SK-N-SH (cell line): Measurements from ENCODE around the gene NSMCE1. TPM values are rescaled to one million over a fixed set of nuclear protein-coding genes. Genes with fewer than 3 reads are reported as not detected.
"Not testable (repeated sequence)": the region's sequence is repeated elsewhere in the genome, so short reads cannot be mapped to it uniquely, and the experiment has no call there.

Source experiments
- CTCF ChIA-PET: fragments of 300-600, 350-600 bp; formaldehyde crosslinking; extraction: SDS; loops from one replicate; lab custom pipeline; 2021; lab: Yijun Ruan, JAX
- POLR2A ChIA-PET: fragments of 350-600 bp; sonication (Branson Sonifier 250); formaldehyde crosslinking; extraction: SDS; loops from one replicate; lab custom pipeline; 2020; ENCODE audit warnings: antibody characterized with exemption, inconsistent platforms; lab: Yijun Ruan, JAX
- DNase-seq: peaks from one replicate; pipeline ENCODE4 v3.0.0; 2012
- H2AFZ ChIP-seq: fragments of 200-600 bp; sonication (generic); 2 replicates; pipeline ENCODE4 v1.8.1; 2016; ENCODE audit warnings: antibody characterized with exemption, mild to moderate bottlenecking, low read depth
- H3F3A ChIP-seq: fragments of 200-600 bp; sonication (generic); replicated peaks from 2 replicates; pipeline ENCODE3; 2016; ENCODE audit warnings: antibody characterized with exemption, mild to moderate bottlenecking; ENCODE audit not compliant: insufficient read depth
- H3K27ac ChIP-seq, 2 experiments: fragments of 200-500 bp in 1 of 2; fragments of 200-600 bp in 1 of 2; sonication (Bioruptor generic) in 1 of 2; sonication (generic), shearing (Covaris generic) in 1 of 2; 2 replicates each; pipeline versions ENCODE4 v1.5.1 to v1.6.1; 2014 to 2016; ENCODE audit warnings: low read depth in 2 of 2, inconsistent platforms in 1 of 2, low read length in 1 of 2, mild to moderate bottlenecking in 1 of 2, mixed read lengths in 1 of 2
- H3K27me3 ChIP-seq: fragments of 200-600 bp; sonication (generic), shearing (Covaris generic); 2 replicates; pipeline ENCODE4 v1.6.1; 2016; ENCODE audit warnings: mixed run types; ENCODE audit not compliant: insufficient read depth
- H3K36me3 ChIP-seq, 2 experiments: fragments of 200-500 bp in 1 of 2; fragments of 200-600 bp in 1 of 2; sonication (Bioruptor generic) in 1 of 2; sonication (generic) in 1 of 2; replicated peaks in 1 of 2; 2 replicates each; pipeline versions ENCODE3 to v1.5.1; 2014 to 2016; ENCODE audit warnings: low read length in 1 of 2, mild to moderate bottlenecking in 1 of 2; ENCODE audit not compliant: insufficient read depth in 2 of 2, control insufficient read depth in 1 of 2
- H3K4me1 ChIP-seq, 2 experiments: fragments of 200-500 bp in 1 of 2; fragments of 200-600 bp in 1 of 2; sonication (Bioruptor generic) in 1 of 2; sonication (generic), shearing (Covaris generic) in 1 of 2; 2 replicates each; pipeline versions ENCODE4 v1.5.1 to v1.6.1; 2014 to 2016; ENCODE audit warnings: low read depth in 1 of 2, low read length in 1 of 2, mixed run types in 1 of 2; ENCODE audit not compliant: insufficient read depth in 2 of 2, control insufficient read depth in 1 of 2
- H3K4me2 ChIP-seq: fragments of 200-600 bp; sonication (generic), shearing (Covaris generic); 2 replicates; pipeline ENCODE4 v1.6.1; 2017; ENCODE audit warnings: mixed run types
- H3K4me3 ChIP-seq, 2 experiments: fragments of 200-500 bp in 1 of 2; fragments of 200-600 bp in 1 of 2; sonication (Bioruptor generic) in 1 of 2; sonication (generic), shearing (Covaris generic) in 1 of 2; 2 replicates each; pipeline versions ENCODE4 v1.5.1 to v1.8.1; 2014 to 2016; ENCODE audit warnings: low read depth in 2 of 2, inconsistent platforms in 1 of 2, low read length in 1 of 2, mild to moderate bottlenecking in 1 of 2, mixed read lengths in 1 of 2, moderate library complexity in 1 of 2
- H3K79me2 ChIP-seq: fragments of 200-600 bp; sonication (generic); 2 replicates; pipeline ENCODE4 v1.8.1; 2017; ENCODE audit warnings: mild to moderate bottlenecking; ENCODE audit not compliant: insufficient read depth
- H3K9ac ChIP-seq: fragments of 200-600 bp; sonication (generic); 2 replicates; pipeline ENCODE4 v1.6.1; 2017; ENCODE audit warnings: mixed run types
- H3K9me2 ChIP-seq: fragments of 200-600 bp; sonication (generic); 2 replicates; pipeline ENCODE4 v1.6.1; 2017; ENCODE audit warnings: mixed run types
- H3K9me3 ChIP-seq: fragments of 200-600 bp; sonication (generic); 2 replicates; pipeline ENCODE4 v1.6.1; 2017; ENCODE audit warnings: mixed run types, mild to moderate bottlenecking, moderate library complexity
- H4K20me1 ChIP-seq: fragments of 200-600 bp; sonication (generic); 2 replicates; pipeline ENCODE4 v1.6.1; 2017; ENCODE audit warnings: mild to moderate bottlenecking, mixed run types; ENCODE audit not compliant: insufficient read depth
- EZH2phosphoT487 ChIP-seq: fragments of 200-600 bp; sonication (generic); IDR thresholded peaks from 2 replicates; pipeline ENCODE4 v1.6.1; 2017; ENCODE audit warnings: low read depth, mixed run types, mild to moderate bottlenecking, antibody characterized with exemption, moderate library complexity, borderline replicate concordance
- FOSL2 ChIP-seq: IDR thresholded peaks from 2 replicates; pipeline ENCODE4 v1.4.0; 2012; ENCODE audit warnings: low read depth, mild to moderate bottlenecking, moderate library complexity, borderline replicate concordance
- FOXM1 ChIP-seq: IDR thresholded peaks from 2 replicates; pipeline ENCODE4 v1.4.0; 2012; ENCODE audit warnings: low read depth, mild to moderate bottlenecking
- GATA2 ChIP-seq: sonication (generic); formaldehyde crosslinking; IDR thresholded peaks from 2 replicates; pipeline ENCODE4 v1.5.0; 2020; ENCODE audit warnings: mild to moderate bottlenecking, missing genetic modification reagents
- JUND ChIP-seq: IDR thresholded peaks from 2 replicates; pipeline ENCODE4 v1.4.0; 2012
- MAX ChIP-seq: IDR thresholded peaks from 2 replicates; pipeline ENCODE4 v1.4.0; 2012; ENCODE audit warnings: low read depth
- MEF2A ChIP-seq: IDR thresholded peaks from 2 replicates; pipeline ENCODE4 v1.4.0; 2012; ENCODE audit warnings: low read depth, borderline replicate concordance
- NFIC ChIP-seq: IDR thresholded peaks from 2 replicates; pipeline ENCODE4 v1.4.0; 2012; ENCODE audit warnings: borderline replicate concordance
- NRF1 ChIP-seq: IDR thresholded peaks from 2 replicates; pipeline ENCODE4 v1.6.1; 2012; ENCODE audit warnings: low read depth, mild to moderate bottlenecking, low read length
- PBX3 ChIP-seq: IDR thresholded peaks from 2 replicates; pipeline ENCODE4; 2012
- POLR2AphosphoS5 ChIP-seq: IDR thresholded peaks from 2 replicates; pipeline ENCODE4 v1.6.1; 2012; ENCODE audit warnings: low read depth, low read length
- RXRA ChIP-seq: IDR thresholded peaks from 2 replicates; pipeline ENCODE4 v1.4.0; 2012; ENCODE audit warnings: low read depth, mild to moderate bottlenecking, borderline replicate concordance
- ZBTB33 ChIP-seq: IDR thresholded peaks from 2 replicates; pipeline ENCODE4 v1.4.0; 2012; ENCODE audit warnings: low read depth, borderline replicate concordance
- WGBS: methylation state at CpG from one replicate; pipeline ENCODE4 v1.1.6; 2017; ENCODE audit warnings: low lambda C conversion rate; 5-methylcytosine and 5-hydroxymethylcytosine counted together
- polyA plus RNA-seq, 3 experiments: library from polyadenylated mRNA; depleted of rRNA; stranded (reverse); fragments of >200 nt; gene quantifications; 2 replicates each; pipeline ENCODE4 v1.2.3, GENCODE V29; 2012

Gene NSMCE1
- polyA plus RNA-seq, 1 of the 3 experiments (the other 2 are of a cell fraction) = 39.8 TPM

- no peak overlapping the region for H3K4me2 ChIP-seq
Measured at GRCh38 chr16:27281243-27281642, 12.7 kb upstream of the NSMCE1 start.

GRCh38 chr16:27275394-27275793 is 6.8 kb upstream of the NSMCE1 start:
- Histone ChIP-seq H3K9me3 (no peaks in the 10 kb centered on the region), H3K9ac (no peak overlapping the region), H4K20me1 (no peaks in the 10 kb centered on the region), H3K27ac (no peak overlapping the region), H3K4me1 (no peaks in the 10 kb centered on the region; a peak in 1 of 4 replicates), H3K27me3 (no peaks in the 10 kb centered on the region), H3K4me3 (no peak overlapping the region), H3K9me2 (no peaks in the 10 kb centered on the region), H3K79me2 (no peaks in the 10 kb centered on the region), H3K4me2 (no peak overlapping the region)
- ChIA-PET POLR2A (no interaction called here), CTCF (no interaction called here)
- DNase-seq = no peak
- 95% methylated on average over 1 of the region's 1 CpG for WGBS
- no peak for TF ChIP-seq RXRA
- no peak for TF ChIP-seq NRF1
- no peak for TF ChIP-seq MAX
- TF ChIP-seq PBX3 = no peak
- no peak for TF ChIP-seq JUND
- TF ChIP-seq NFIC = no peak
- TF ChIP-seq ZBTB33 = no peak
- no peak for TF ChIP-seq GATA2 (CRISPR knock-in tag)
- TF ChIP-seq FOXM1 = no peak
- no peak for TF ChIP-seq MEF2A
- no peak for TF ChIP-seq EZH2phosphoT487
- TF ChIP-seq, all 33 proteins: peak for 0
- no peaks in the 10 kb centered on the region for H3F3A ChIP-seq
- no peak overlapping the region for H2AFZ ChIP-seq
- H3K36me3 ChIP-seq = no peaks in the 10 kb centered on the region

More at GRCh38 chr16:27281243-27281642, 12.7 kb upstream of the NSMCE1 start:
- Histone ChIP-seq H3K9ac (no peak overlapping the region), H3K9me2 (no peaks in the 10 kb centered on the region), H3K79me2 (no peaks in the 10 kb centered on the region), H2AFZ (no peak overlapping the region), H3K9me3 (no peaks in the 10 kb centered on the region)
- WGBS = 76% methylated on average over 7 of the region's 7 CpGs
- CTCF ChIA-PET = no interaction called here
- POLR2A ChIA-PET = no interaction called here
- TF ChIP-seq POLR2AphosphoS5 (no peak), FOSL2 (no peak), PBX3 (no peak), GATA2 (CRISPR knock-in tag) (no peak), MEF2A (no peak)
- TF ChIP-seq, all 33 proteins: peak for 0
- Histone ChIP-seq H3K27ac (no peak overlapping the region), H3K4me3 (no peak overlapping the region), H3K36me3 (no peaks in the 10 kb centered on the region), H3K27me3 (no peaks in the 10 kb centered on the region), H3K4me1 (0 out of 4 replicates have a peak, but pooled peaks cover 0 to 7% of the 10 kb centered on the region in 2 experiments), H4K20me1 (no peaks in the 10 kb centered on the region), H3F3A (peaks cover 6% of the 10 kb centered on the region)
- DNase-seq = no peak

- H3K79me2 ChIP-seq, H2AFZ ChIP-seq, H3K4me3 ChIP-seq, H3K4me2 ChIP-seq, H3K9me2 ChIP-seq, H3F3A ChIP-seq, POLR2A ChIA-PET, H4K20me1 ChIP-seq, H3K27ac ChIP-seq, H3K9ac ChIP-seq, H3K9me3 ChIP-seq, H3K36me3 ChIP-seq, DNase-seq, H3K4me1 ChIP-seq, H3K27me3 ChIP-seq: not testable (repeated sequence)
- 87% methylated on average over 7 of the region's 7 CpGs for WGBS
- CTCF ChIA-PET = interaction anchor here (0.9 to 1.0 kb wide), 2 partner anchors 8 to 40 kb away, joined by 3 read pairs; no protein-coding TSS in a partner anchor
Measured at GRCh38 chr16:27274424-27274874, 5.9 kb upstream of the NSMCE1 start.
